DOHH2 (cell line): ENCODE results near the gene MGAM2.

Source experiments
- EZH2phosphoT487 ChIP-seq: fragments of 200-600 bp; sonication (generic); IDR thresholded peaks from 2 replicates; pipeline ENCODE4 v1.6.1; 2017; ENCODE audit warnings: borderline replicate concordance, mild to moderate bottlenecking, antibody characterized with exemption, low read length, moderate library complexity, mixed read lengths
- TF ChIP-seq, protein P1 (sequence below): fragments of 200-600 bp; sonication (generic); IDR thresholded peaks from one replicate; pipeline ENCODE4 v1.5.1; 2014; ENCODE audit warnings: antibody characterized with exemption, mild to moderate bottlenecking, low read depth, low read length; ENCODE audit not compliant: poor library complexity, severe bottlenecking

DNA sequence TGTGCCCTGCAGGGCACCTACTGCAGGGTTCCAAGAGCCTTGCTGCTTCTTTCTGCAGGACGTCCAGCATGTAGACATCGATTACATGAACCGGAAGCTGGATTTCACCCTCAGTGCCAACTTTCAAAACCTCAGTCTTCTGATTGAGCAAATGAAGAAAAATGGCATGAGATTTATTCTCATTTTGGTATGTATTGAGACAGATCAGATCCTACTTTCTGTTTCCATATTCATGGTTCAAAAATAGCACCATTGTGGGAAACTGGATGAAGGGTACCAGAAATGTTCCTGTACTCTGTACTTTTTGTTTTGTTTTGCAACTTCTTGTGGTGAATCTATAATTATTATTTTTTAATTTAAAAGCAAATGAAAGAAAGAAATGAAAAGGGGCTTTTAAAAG, 64.1 kb downstream of the MGAM2 start:
- TF ChIP-seq, protein P1, sequence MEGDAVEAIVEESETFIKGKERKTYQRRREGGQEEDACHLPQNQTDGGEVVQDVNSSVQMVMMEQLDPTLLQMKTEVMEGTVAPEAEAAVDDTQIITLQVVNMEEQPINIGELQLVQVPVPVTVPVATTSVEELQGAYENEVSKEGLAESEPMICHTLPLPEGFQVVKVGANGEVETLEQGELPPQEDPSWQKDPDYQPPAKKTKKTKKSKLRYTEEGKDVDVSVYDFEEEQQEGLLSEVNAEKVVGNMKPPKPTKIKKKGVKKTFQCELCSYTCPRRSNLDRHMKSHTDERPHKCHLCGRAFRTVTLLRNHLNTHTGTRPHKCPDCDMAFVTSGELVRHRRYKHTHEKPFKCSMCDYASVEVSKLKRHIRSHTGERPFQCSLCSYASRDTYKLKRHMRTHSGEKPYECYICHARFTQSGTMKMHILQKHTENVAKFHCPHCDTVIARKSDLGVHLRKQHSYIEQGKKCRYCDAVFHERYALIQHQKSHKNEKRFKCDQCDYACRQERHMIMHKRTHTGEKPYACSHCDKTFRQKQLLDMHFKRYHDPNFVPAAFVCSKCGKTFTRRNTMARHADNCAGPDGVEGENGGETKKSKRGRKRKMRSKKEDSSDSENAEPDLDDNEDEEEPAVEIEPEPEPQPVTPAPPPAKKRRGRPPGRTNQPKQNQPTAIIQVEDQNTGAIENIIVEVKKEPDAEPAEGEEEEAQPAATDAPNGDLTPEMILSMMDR: no peak
- no peak for TF ChIP-seq EZH2phosphoT487
